Breast epithelium (tissue), 3 donors: ENCODE data around the gene TMEM170B.
"Not testable (repeated sequence)": the region's sequence is repeated elsewhere in the genome, so short reads cannot be mapped to it uniquely, and the experiment has no call there.

ENCODE experiments used
- POLR2A ChIP-seq: fragments of 450-650 bp; IDR thresholded peaks from one replicate; pipeline ENCODE4 v1.6.1; 2016; ENCODE audit warnings: antibody characterized with exemption, mild to moderate bottlenecking, moderate library complexity
- TF ChIP-seq, protein P1 (sequence below), 3 donors: fragments of 450-650 bp; IDR thresholded peaks; one replicate each; pipeline ENCODE4 v1.5.1; 2016 to 2017; ENCODE audit warnings: antibody characterized with exemption in 3 of 3, mild to moderate bottlenecking in 3 of 3, moderate library complexity in 3 of 3

DNA sequence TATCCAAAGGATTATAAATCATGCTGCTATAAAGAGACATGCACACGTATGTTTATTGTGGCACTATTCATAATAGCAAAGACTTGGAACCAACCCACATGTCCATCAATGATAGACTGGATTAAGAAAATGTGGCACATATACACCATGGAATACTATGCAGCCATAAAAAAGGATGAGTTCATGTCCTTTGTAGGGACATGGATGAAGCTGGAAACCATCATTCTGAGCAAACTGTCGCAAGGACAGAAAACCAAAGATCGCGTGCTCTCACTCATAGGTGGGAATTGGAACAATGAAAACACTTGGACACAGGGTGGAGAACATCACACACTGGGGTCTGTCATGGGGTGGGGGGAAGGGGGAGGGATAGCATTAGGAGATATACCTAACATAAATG, 11.0 kb downstream of the TMEM170B start:
- TF ChIP-seq, protein P1, sequence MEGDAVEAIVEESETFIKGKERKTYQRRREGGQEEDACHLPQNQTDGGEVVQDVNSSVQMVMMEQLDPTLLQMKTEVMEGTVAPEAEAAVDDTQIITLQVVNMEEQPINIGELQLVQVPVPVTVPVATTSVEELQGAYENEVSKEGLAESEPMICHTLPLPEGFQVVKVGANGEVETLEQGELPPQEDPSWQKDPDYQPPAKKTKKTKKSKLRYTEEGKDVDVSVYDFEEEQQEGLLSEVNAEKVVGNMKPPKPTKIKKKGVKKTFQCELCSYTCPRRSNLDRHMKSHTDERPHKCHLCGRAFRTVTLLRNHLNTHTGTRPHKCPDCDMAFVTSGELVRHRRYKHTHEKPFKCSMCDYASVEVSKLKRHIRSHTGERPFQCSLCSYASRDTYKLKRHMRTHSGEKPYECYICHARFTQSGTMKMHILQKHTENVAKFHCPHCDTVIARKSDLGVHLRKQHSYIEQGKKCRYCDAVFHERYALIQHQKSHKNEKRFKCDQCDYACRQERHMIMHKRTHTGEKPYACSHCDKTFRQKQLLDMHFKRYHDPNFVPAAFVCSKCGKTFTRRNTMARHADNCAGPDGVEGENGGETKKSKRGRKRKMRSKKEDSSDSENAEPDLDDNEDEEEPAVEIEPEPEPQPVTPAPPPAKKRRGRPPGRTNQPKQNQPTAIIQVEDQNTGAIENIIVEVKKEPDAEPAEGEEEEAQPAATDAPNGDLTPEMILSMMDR (IDR thresholded peaks at IDR 0.05) = not testable (repeated sequence)
- not testable (repeated sequence) for TF ChIP-seq POLR2A
